Nucleus accumbens (tissue), 56 donors: ENCODE results near the gene S100A16.
"Not testable (repeated sequence)": the region's sequence is repeated elsewhere in the genome, so short reads cannot be mapped to it uniquely, and the experiment has no call there.

Source experiments
- DNase-seq, 56 donors: peaks; one replicate each; lab custom pipeline; 2025; lab: John Stamatoyannopoulos, UW

The S100A16 gene

GRCh38 chr1:153612755-153613331 is at the start of gene S100A16:
Gene S100A16 (minus strand): TSS chr1:153613137. CDS start chr1:153608151, 4,986 bp downstream.
- peak in 23 of 56 donors; percentile 11 to 65 (median 26) for DNase-seq

GRCh38 chr1:153662269-153662668 is 49.3 kb upstream of the S100A16 start:
- DNase-seq = no peak

GRCh38 chr1:153661111-153661708 is 48.3 kb upstream of the S100A16 start:
- DNase-seq = no peak

GRCh38 chr1:153659656-153660055 is 46.7 kb upstream of the S100A16 start:
- no peak for DNase-seq

GRCh38 chr1:153659175-153659534 is 46.2 kb upstream of the S100A16 start:
- DNase-seq = no peak

GRCh38 chr1:153658400-153659174 is 45.6 kb upstream of the S100A16 start, which contains the start of gene SNAPIN:
Gene SNAPIN (plus strand): TSS chr1:153658703. CDS start chr1:153658744, 41 bp downstream.
- DNase-seq = peak; percentile 46 to 95 (median 88)

- DNase-seq = no peak
Measured at GRCh38 chr1:153655333-153655732, 42.4 kb upstream of the S100A16 start.

- DNase-seq = no peak
Measured at GRCh38 chr1:153652805-153653500, 40.0 kb upstream of the S100A16 start.

GRCh38 chr1:153651771-153652170 is 38.8 kb upstream of the S100A16 start:
- no peak for DNase-seq

- DNase-seq = peak in 53 of 56 donors; percentile 19 to 85 (median 70)
Measured at GRCh38 chr1:153649863-153650235, 36.9 kb upstream of the S100A16 start.

- no peak for DNase-seq
Measured at GRCh38 chr1:153649137-153649862, 36.4 kb upstream of the S100A16 start.

GRCh38 chr1:153648000-153648643 is 35.2 kb upstream of the S100A16 start:
- no peak for DNase-seq

GRCh38 chr1:153647346-153647714 is 34.4 kb upstream of the S100A16 start:
- DNase-seq = no peak

- DNase-seq = peak in 2 of 56 donors; percentile 14 to 52
Measured at GRCh38 chr1:153646672-153647345, 33.9 kb upstream of the S100A16 start.

GRCh38 chr1:153643816-153644215 is 30.9 kb upstream of the S100A16 start:
- no peak for DNase-seq

GRCh38 chr1:153643100-153643499 is 30.2 kb upstream of the S100A16 start:
- no peak for DNase-seq

- no peak for DNase-seq
Measured at GRCh38 chr1:153642161-153642560, 29.2 kb upstream of the S100A16 start.

GRCh38 chr1:153640861-153641260 is 27.9 kb upstream of the S100A16 start:
- DNase-seq = no peak

- not testable (repeated sequence) for DNase-seq
Measured at GRCh38 chr1:153640213-153640612, 27.3 kb upstream of the S100A16 start.
